GM23338 (cell line): Measurements from ENCODE around the gene SEM1. TPM values are rescaled to one million over a fixed set of nuclear protein-coding genes. Genes with fewer than 3 reads are reported as not detected.

Experiments used
- ATAC-seq: fragments of 200-7000 bp; cut with Tn5 transposase; 3 replicates; pipeline ENCODE4 v1.9.1; 2020
- DNase-seq: peaks from one replicate; pipeline ENCODE4 v3.0.0-alpha.2; 2015; ENCODE audit warnings: low spot score
- H2AFZ ChIP-seq: fragments of 200-600 bp; sonication (generic); 2 replicates; pipeline ENCODE4 v1.8.0; 2016; ENCODE audit warnings: antibody characterized with exemption, mild to moderate bottlenecking, moderate library complexity
- H3F3A ChIP-seq: fragments of 200-600 bp; sonication (generic); replicated peaks from 2 replicates; pipeline ENCODE4 v1.8.0; 2017; ENCODE audit warnings: antibody characterized with exemption, mixed run types, low read depth
- H3K27ac ChIP-seq: fragments of 200-600 bp; sonication (generic); 2 replicates; pipeline ENCODE4 v1.6.1; 2016; ENCODE audit warnings: low read depth
- H3K27me3 ChIP-seq: fragments of 200-600 bp; sonication (generic); 2 replicates; pipeline ENCODE4 v1.8.0; 2016; ENCODE audit warnings: mild to moderate bottlenecking, mixed run types, moderate library complexity; ENCODE audit not compliant: insufficient read depth
- H3K36me3 ChIP-seq: fragments of 200-600 bp; sonication (generic); 2 replicates; pipeline ENCODE4 v1.8.0; 2016; ENCODE audit warnings: mild to moderate bottlenecking; ENCODE audit not compliant: insufficient read depth
- H3K4me1 ChIP-seq: fragments of 200-600 bp; sonication (generic); 2 replicates; pipeline ENCODE4 v1.8.0; 2016; ENCODE audit warnings: mild to moderate bottlenecking, moderate library complexity; ENCODE audit not compliant: insufficient read depth
- H3K4me2 ChIP-seq: fragments of 200-600 bp; sonication (generic); 2 replicates; pipeline ENCODE4 v1.7.1; 2017; ENCODE audit warnings: mixed run types
- H3K4me3 ChIP-seq: fragments of 200-600 bp; sonication (generic); 2 replicates; pipeline ENCODE4 v1.6.1; 2016; ENCODE audit warnings: mixed run types
- H3K79me2 ChIP-seq: fragments of 200-600 bp; sonication (generic); replicated peaks from 2 replicates; pipeline ENCODE4 v1.8.0; 2017; ENCODE audit warnings: mild to moderate bottlenecking; ENCODE audit not compliant: insufficient read depth
- H3K9me2 ChIP-seq: fragments of 200-600 bp; sonication (generic); 2 replicates; pipeline ENCODE4 v1.8.0; 2017; ENCODE audit not compliant: insufficient read depth
- H4K20me1 ChIP-seq: fragments of 200-600 bp; sonication (generic); replicated peaks from 2 replicates; pipeline ENCODE4 v1.8.0; 2017; ENCODE audit warnings: mild to moderate bottlenecking; ENCODE audit not compliant: insufficient read depth
- H3K27ac Mint-ChIP-seq: 2 replicates; pipeline ENCODE4 v1.8.0; 2020; ENCODE audit warnings: inconsistent platforms, mild to moderate bottlenecking, moderate library complexity, mixed read lengths
- H3K27me3 Mint-ChIP-seq: 3 replicates; pipeline ENCODE4 v1.8.0; 2022; ENCODE audit warnings: low read depth, mild to moderate bottlenecking, moderate library complexity, mixed read lengths, inconsistent platforms; ENCODE audit not compliant: insufficient read depth, poor library complexity
- H3K36me3 Mint-ChIP-seq: 3 replicates; pipeline ENCODE4 v1.8.0; 2021; ENCODE audit warnings: low read depth, mild to moderate bottlenecking, inconsistent platforms, moderate library complexity, mixed read lengths
- H3K4me1 Mint-ChIP-seq: 3 replicates; pipeline ENCODE4 v1.8.0; 2020; ENCODE audit warnings: mild to moderate bottlenecking, inconsistent platforms, mixed read lengths
- H3K4me3 Mint-ChIP-seq: 3 replicates; pipeline ENCODE4 v1.8.0; 2021; ENCODE audit warnings: moderate library complexity, mild to moderate bottlenecking, inconsistent platforms, mixed read lengths
- H3K9me3 Mint-ChIP-seq: 3 replicates; pipeline ENCODE4 v1.8.0; 2020; ENCODE audit warnings: moderate library complexity, mild to moderate bottlenecking, inconsistent platforms, mixed read lengths
- CREB1 ChIP-seq: fragments of 250-450 bp; sonication (Bioruptor Pico); IDR thresholded peaks from 2 replicates; pipeline ENCODE4 v1.5.0; 2020; ENCODE audit warnings: low read depth, mild to moderate bottlenecking, moderate library complexity
- CTCF ChIP-seq, 2 experiments: fragments of 200-600 bp in 1 of 2; sonication (generic) in 1 of 2; conservative IDR thresholded peaks; 2 replicates each; pipeline versions ENCODE4 v1.5.1 to v1.6.1; 2016 to 2017; ENCODE audit warnings: antibody characterized with exemption in 2 of 2, low read depth in 2 of 2, mild to moderate bottlenecking in 2 of 2, moderate library complexity in 1 of 2
- ETS1 ChIP-seq: IDR thresholded peaks from 2 replicates; pipeline ENCODE4 v1.6.1; 2016; ENCODE audit warnings: antibody characterized with exemption
- EZH2phosphoT487 ChIP-seq: fragments of 200-600 bp; sonication (generic); IDR thresholded peaks from one replicate; pipeline ENCODE4 v1.8.1; 2018; ENCODE audit warnings: antibody characterized with exemption; ENCODE audit not compliant: unreplicated experiment
- JUNB ChIP-seq: IDR thresholded peaks from one replicate; pipeline ENCODE4 v1.6.1; 2016; ENCODE audit warnings: antibody characterized with exemption; ENCODE audit not compliant: unreplicated experiment
- NANOG ChIP-seq: IDR thresholded peaks from 2 replicates; pipeline ENCODE4 v1.6.1; 2016; ENCODE audit warnings: antibody characterized with exemption, borderline replicate concordance
- POLR2AphosphoS5 ChIP-seq: IDR thresholded peaks from 2 replicates; pipeline ENCODE4 v1.6.1; 2016; ENCODE audit warnings: antibody characterized with exemption, low read depth
- REST ChIP-seq: IDR thresholded peaks from one replicate; pipeline ENCODE4 v1.6.1; 2018; ENCODE audit warnings: antibody characterized with exemption; ENCODE audit not compliant: unreplicated experiment
- STAT1 ChIP-seq: IDR thresholded peaks from one replicate; pipeline ENCODE4 v1.6.1; 2016; ENCODE audit warnings: antibody characterized with exemption; ENCODE audit not compliant: unreplicated experiment
- ZNF114 ChIP-seq: fragments of 250-450 bp; sonication (Bioruptor Pico); IDR thresholded peaks from 2 replicates; pipeline ENCODE4 v1.5.0; 2020; ENCODE audit warnings: mild to moderate bottlenecking, moderate library complexity
- ZNF331 ChIP-seq: fragments of 250-450 bp; sonication (Bioruptor Pico); IDR thresholded peaks from 2 replicates; pipeline ENCODE4 v1.5.0; 2020; ENCODE audit warnings: low read depth, mild to moderate bottlenecking, moderate library complexity
- ZNF462 ChIP-seq: fragments of 250-450 bp; sonication (Bioruptor Pico); IDR thresholded peaks from 2 replicates; pipeline ENCODE4 v1.5.0; 2020; ENCODE audit warnings: mild to moderate bottlenecking, moderate library complexity
- polyA plus RNA-seq: library from polyadenylated mRNA; unstranded; fragments of >200 nt; fragmentation: Nextera tagmentation; extraction: Ambion mirVana; gene quantifications from 2 replicates; pipeline ENCODE4 v1.2.1, GENCODE V29; 2016
- total RNA-seq: library from RNA; depleted of rRNA; stranded (reverse); fragments of >200 nt; shearing (Covaris generic); gene quantifications from 2 replicates; pipeline ENCODE4 v1.2.3, GENCODE V29; 2014

SEM1 gene
- total and polyA plus RNA-seq, 2 experiments from 2014 or later: 71.7 to 1,042 TPM

- no peak for TF ChIP-seq REST
- no peak for TF ChIP-seq CTCF (conservative IDR thresholded peaks at IDR 0.05; ENCODE audit: low read depth in 2 of 2)
- TF ChIP-seq ZNF114 (CRISPR knock-in tag): no peak
- TF ChIP-seq ZNF331: no peak
- TF ChIP-seq CREB1 (CRISPR knock-in tag): no peak
- no peak for TF ChIP-seq JUNB
- no peak for TF ChIP-seq POLR2AphosphoS5
- TF ChIP-seq STAT1: no peak
- no peak for TF ChIP-seq EZH2phosphoT487
- TF ChIP-seq NANOG: no peak
Observed at GRCh38 chr7:96667026-96667425, 42.6 kb downstream of the SEM1 start (continued).

- H3K36me3 Mint-ChIP-seq: peaks cover 4% of the 10 kb centered on the region; the same call in 1 of the 3 replicates
- no peak overlapping the region for H3K27ac ChIP-seq
- H4K20me1 ChIP-seq: no peaks in the 10 kb centered on the region
- H3K4me3 ChIP-seq: no peak overlapping the region
- H3K9me3 Mint-ChIP-seq: no peaks in the 10 kb centered on the region
- H3K4me1 Mint-ChIP-seq: no peaks in the 10 kb centered on the region
- DNase-seq: no peak
- H3K4me3 Mint-ChIP-seq: no peak overlapping the region
- no peaks in the 10 kb centered on the region for H3K79me2 ChIP-seq
- no peak for ATAC-seq
- no peaks in the 10 kb centered on the region for H3K36me3 ChIP-seq
- no peak overlapping the region for H3K27ac Mint-ChIP-seq
- H3F3A ChIP-seq: no peaks in the 10 kb centered on the region
- no peaks in the 10 kb centered on the region for H3K9me2 ChIP-seq
- no peak overlapping the region for H2AFZ ChIP-seq
- no peaks in the 10 kb centered on the region for H3K27me3 Mint-ChIP-seq
- no peaks in the 10 kb centered on the region for H3K27me3 ChIP-seq
- no peaks in the 10 kb centered on the region for H3K4me1 ChIP-seq
- no peak overlapping the region for H3K4me2 ChIP-seq
- TF ChIP-seq CREB1 (CRISPR knock-in tag) (no peak), ZNF462 (no peak), ETS1 (no peak), CTCF (conservative IDR thresholded peaks at IDR 0.05; ENCODE audit: low read depth in 2 of 2) (no peak)
Observed at GRCh38 chr7:96665689-96666088, 44.0 kb downstream of the SEM1 start.
